GM21423 (cell line): ENCODE results near the gene UNC79.
A peak's percentile ranks its signal among the peaks of the same experiment; 100 is the strongest.
"Not testable (repeated sequence)": the region's sequence is repeated elsewhere in the genome, so short reads cannot be mapped to it uniquely, and the experiment has no call there.

Source experiments
- ATAC-seq: cut with Tn5 transposase; IDR thresholded peaks from one replicate; pipeline ENCODE4 v1.9.1; 2021; ENCODE audit warnings: mild to moderate bottlenecking, moderate library complexity; ENCODE audit not compliant: unreplicated experiment

UNC79 gene

GRCh38 chr14:93493054-93493453, 62.3 kb downstream of the UNC79 start:
- ATAC-seq: no peak

GRCh38 chr14:93493622-93494021, 62.9 kb downstream of the UNC79 start:
- ATAC-seq: not testable (repeated sequence)

- ATAC-seq: no peak
Observed at GRCh38 chr14:93496856-93497741, 66.4 kb downstream of the UNC79 start.

GRCh38 chr14:93510056-93510455, 79.3 kb downstream of the UNC79 start:
- ATAC-seq: no peak

- ATAC-seq: no peak
Observed at GRCh38 chr14:93511001-93511400, 80.3 kb downstream of the UNC79 start.

- no peak for ATAC-seq
Observed at GRCh38 chr14:93520053-93520607, 89.4 kb downstream of the UNC79 start.

GRCh38 chr14:93522221-93522620, 91.5 kb downstream of the UNC79 start:
- ATAC-seq: no peak

- not testable (repeated sequence) for ATAC-seq
Observed at GRCh38 chr14:93525216-93525615, 94.5 kb downstream of the UNC79 start.

- ATAC-seq: no peak
Observed at GRCh38 chr14:93525696-93526451, 95.1 kb downstream of the UNC79 start.

- ATAC-seq: no peak
Observed at GRCh38 chr14:93527203-93527607, 96.5 kb downstream of the UNC79 start.

GRCh38 chr14:93528884-93529558, 98.3 kb downstream of the UNC79 start:
- ATAC-seq: no peak

GRCh38 chr14:93531644-93532043, 100.9 kb downstream of the UNC79 start:
- ATAC-seq: no peak

- no peak for ATAC-seq
Observed at GRCh38 chr14:93532541-93532940, 101.8 kb downstream of the UNC79 start.

GRCh38 chr14:93533437-93533836, 102.7 kb downstream of the UNC79 start:
- ATAC-seq: peak; percentile 9

GRCh38 chr14:93533842-93534241, 103.1 kb downstream of the UNC79 start:
- ATAC-seq: peak; percentile 90

GRCh38 chr14:93535537-93535936, 104.8 kb downstream of the UNC79 start:
- no peak for ATAC-seq

GRCh38 chr14:93536945-93537344, 106.2 kb downstream of the UNC79 start:
- ATAC-seq: no peak

GRCh38 chr14:93537951-93538350, 107.2 kb downstream of the UNC79 start:
- no peak for ATAC-seq

- ATAC-seq: no peak
Observed at GRCh38 chr14:93538413-93538812, 107.7 kb downstream of the UNC79 start.

- ATAC-seq: no peak
Observed at GRCh38 chr14:93540235-93540634, 109.5 kb downstream of the UNC79 start.

- ATAC-seq: no peak
Observed at GRCh38 chr14:93543766-93544165, 113.0 kb downstream of the UNC79 start.
